Body of pancreas (tissue), 4 donors: ENCODE results near the gene LRRC28. TPM values are rescaled to one million over a fixed set of nuclear protein-coding genes. Genes with fewer than 3 reads are reported as not detected.

Source experiments
- ATAC-seq: fragments of 150-250 bp; one replicate; pipeline ENCODE4 v1.9.1; 2016
- DNase-seq, 4 donors: peaks; one replicate each; pipeline ENCODE4 v3.0.0-alpha.2; 2019
- H3K27ac ChIP-seq, 4 donors: fragments of 200-600 bp; sonication (generic); 1 replicate in 3 of 4; 2 replicates in 1 of 4; pipeline versions ENCODE4 v1.5.1 to v1.6.1; 2016 to 2019; ENCODE audit warnings: mild to moderate bottlenecking in 1 of 4, mixed read lengths in 1 of 4, moderate library complexity in 1 of 4
- H3K27me3 ChIP-seq, 2 donors: fragments of 200-600 bp; sonication (generic); one replicate each; pipeline ENCODE4 v1.6.0; 2016; ENCODE audit warnings: mild to moderate bottlenecking in 1 of 2
- H3K36me3 ChIP-seq, 2 donors: fragments of 200-600 bp; sonication (generic); replicated peaks in 1 of 2; 2 replicates each; pipeline ENCODE4 v1.5.1; 2016; ENCODE audit warnings: low read depth in 2 of 2; ENCODE audit not compliant: insufficient read depth in 1 of 2
- H3K4me1 ChIP-seq: fragments of 200-600 bp; sonication (generic); one replicate; pipeline ENCODE4 v1.6.0; 2016
- H3K4me3 ChIP-seq, 2 donors: fragments of 200-600 bp; sonication (generic); 1 replicate in 1 of 2; 2 replicates in 1 of 2; pipeline ENCODE4 v1.5.1; 2016 to 2019
- H3K9me3 ChIP-seq, 3 donors: fragments of 200-600 bp; sonication (generic); 1 replicate in 2 of 3; 2 replicates in 1 of 3; pipeline ENCODE4 v1.5.1; 2016
- CTCF ChIP-seq, 7 experiments: fragments of 450-650 bp in 4 of 7; fragments of 200-600 bp in 3 of 7; sonication (generic) in 3 of 7; IDR thresholded peaks; one replicate each; pipeline ENCODE4 v1.5.1; 2016 to 2019; ENCODE audit warnings: antibody characterized with exemption in 7 of 7
- POLR2A ChIP-seq, 3 donors: fragments of 450-650 bp; IDR thresholded peaks; one replicate each; pipeline ENCODE4 v1.6.1; 2016; ENCODE audit warnings: antibody characterized with exemption in 3 of 3, mild to moderate bottlenecking in 2 of 3
- WGBS, 2 donors: methylation state at CpG; one replicate each; pipeline ENCODE4 v1.1.5; 2017; 5-methylcytosine and 5-hydroxymethylcytosine counted together
- intact Hi-C: fragments of 100-400 bp; cut with DNase I; formaldehyde crosslinking; loops from one replicate; pipeline ENCODE4 v1.15.1; 2023
- total RNA-seq, 2 donors: library from RNA; depleted of rRNA; stranded (reverse); fragments of >200 nt; gene quantifications; one replicate each; pipeline ENCODE4 v1.1.0, GENCODE V29; 2016

Gene LRRC28
- total RNA-seq, 2 donors from 2014 or later: 13.0 to 59.3 TPM

GRCh38 chr15:99412082-99412481 lies 160.8 kb downstream of the LRRC28 start:
- Histone ChIP-seq H3K4me1 (peaks cover 8% of the 10 kb centered on the region), H3K27me3 (no peaks in the 10 kb centered on the region), H3K27ac (no peak overlapping the region), H3K36me3 (no peaks in the 10 kb centered on the region), H3K9me3 (no peaks in the 10 kb centered on the region), H3K4me3 (no peak overlapping the region)
- ATAC-seq (no peak), DNase-seq (no peak)
- WGBS, 2 donors: 82 to 95% methylated on average over 6 of the region's 6 CpGs
- TF ChIP-seq POLR2A (IDR thresholded peaks at IDR 0.05) (no peak), CTCF (IDR thresholded peaks at IDR 0.05) (no peak)
- intact Hi-C loops: no loop called here

- no peaks in the 10 kb centered on the region for H3K36me3 ChIP-seq
- peaks cover 8% of the 10 kb centered on the region for H3K4me1 ChIP-seq
- no peak overlapping the region for H3K4me3 ChIP-seq
- intact Hi-C loops: no loop called here
- DNase-seq (no peak), ATAC-seq (no peak)
- no peaks in the 10 kb centered on the region for H3K27me3 ChIP-seq
- TF ChIP-seq CTCF (IDR thresholded peaks at IDR 0.05) (no peak), POLR2A (IDR thresholded peaks at IDR 0.05) (no peak)
- WGBS, 2 donors: 79 to 100% methylated on average over 6 to 8 of the region's 8 CpGs
- H3K9me3 ChIP-seq: no peaks in the 10 kb centered on the region
- H3K27ac ChIP-seq: no peak overlapping the region
Observed at GRCh38 chr15:99412626-99413025, 161.3 kb downstream of the LRRC28 start.

- peaks cover 3% of the 10 kb centered on the region for H3K4me1 ChIP-seq
- intact Hi-C loops: no loop called here
- ATAC-seq: no peak
- H3K27me3 ChIP-seq: no peaks in the 10 kb centered on the region
- 81 to 86% methylated on average over 17 to 21 of the region's 21 CpGs for WGBS, 2 donors
- H3K36me3 ChIP-seq: no peaks in the 10 kb centered on the region
- no peak for TF ChIP-seq POLR2A (IDR thresholded peaks at IDR 0.05)
- H3K4me3 ChIP-seq: no peak overlapping the region
- no peaks in the 10 kb centered on the region for H3K9me3 ChIP-seq
- no peak overlapping the region for H3K27ac ChIP-seq
- no peak for DNase-seq
Observed at GRCh38 chr15:99413955-99414754, 162.9 kb downstream of the LRRC28 start.

GRCh38 chr15:99414755-99415731 lies 163.8 kb downstream of the LRRC28 start:
- no peak for ATAC-seq
- WGBS, 2 donors: 83 to 92% methylated on average over 7 to 23 of the region's 25 CpGs
- intact Hi-C loops: no loop called here
- no peak overlapping the region for H3K4me3 ChIP-seq
- H3K4me1 ChIP-seq: no peaks in the 10 kb centered on the region
- DNase-seq: no peak
- H3K36me3 ChIP-seq: no peaks in the 10 kb centered on the region
- H3K27me3 ChIP-seq: no peaks in the 10 kb centered on the region
- TF ChIP-seq POLR2A (IDR thresholded peaks at IDR 0.05) (no peak), CTCF (IDR thresholded peaks at IDR 0.05) (no peak)
- H3K27ac ChIP-seq: no peak overlapping the region
- no peaks in the 10 kb centered on the region for H3K9me3 ChIP-seq
